Activated T-cell treated with anti-CD3 and anti-CD28 coated beads, Interleukin-2, amount 50 U/mL, for 1 hour (primary cell): ENCODE results near the gene ACAP2.

Experiments used
- DNase-seq: peaks from one replicate; pipeline ENCODE4 v3.0.0-alpha.2; 2020

Gene ACAP2

DNA sequence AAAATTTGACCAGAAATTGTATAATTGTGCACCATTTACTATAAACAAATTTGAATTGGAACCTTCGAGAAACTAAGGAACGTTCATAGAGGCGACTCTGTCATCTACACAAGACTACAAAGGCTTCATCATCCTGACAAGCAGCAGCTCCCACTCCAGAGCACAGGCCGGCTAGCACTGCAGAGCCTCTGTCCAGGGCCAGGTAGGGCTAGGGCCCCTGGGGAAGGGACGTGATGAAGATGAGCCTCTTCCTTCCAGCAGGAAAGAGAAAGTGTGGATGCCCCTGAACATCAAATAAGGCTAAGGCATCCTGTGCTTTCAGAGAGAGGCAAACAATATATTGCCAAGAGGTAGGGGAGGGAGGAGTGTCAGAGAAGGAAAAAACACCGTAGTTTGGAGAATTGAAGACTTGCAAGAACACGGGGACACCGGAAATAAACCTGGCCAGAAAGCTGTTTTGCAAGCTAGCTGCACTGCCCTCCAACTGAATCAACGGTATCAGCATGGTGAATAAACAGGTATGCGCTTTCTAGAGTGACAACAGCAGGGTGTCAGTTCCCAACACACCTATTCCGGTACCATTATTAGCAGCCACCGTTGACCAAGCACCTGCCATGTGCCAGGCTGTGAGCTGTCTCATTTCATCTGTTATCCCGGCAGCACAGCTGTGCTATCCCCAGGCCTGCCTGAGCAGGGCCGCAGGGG lies 184.2 kb downstream of the ACAP2 start:
- DNase-seq, result peak; percentile 46

DNA sequence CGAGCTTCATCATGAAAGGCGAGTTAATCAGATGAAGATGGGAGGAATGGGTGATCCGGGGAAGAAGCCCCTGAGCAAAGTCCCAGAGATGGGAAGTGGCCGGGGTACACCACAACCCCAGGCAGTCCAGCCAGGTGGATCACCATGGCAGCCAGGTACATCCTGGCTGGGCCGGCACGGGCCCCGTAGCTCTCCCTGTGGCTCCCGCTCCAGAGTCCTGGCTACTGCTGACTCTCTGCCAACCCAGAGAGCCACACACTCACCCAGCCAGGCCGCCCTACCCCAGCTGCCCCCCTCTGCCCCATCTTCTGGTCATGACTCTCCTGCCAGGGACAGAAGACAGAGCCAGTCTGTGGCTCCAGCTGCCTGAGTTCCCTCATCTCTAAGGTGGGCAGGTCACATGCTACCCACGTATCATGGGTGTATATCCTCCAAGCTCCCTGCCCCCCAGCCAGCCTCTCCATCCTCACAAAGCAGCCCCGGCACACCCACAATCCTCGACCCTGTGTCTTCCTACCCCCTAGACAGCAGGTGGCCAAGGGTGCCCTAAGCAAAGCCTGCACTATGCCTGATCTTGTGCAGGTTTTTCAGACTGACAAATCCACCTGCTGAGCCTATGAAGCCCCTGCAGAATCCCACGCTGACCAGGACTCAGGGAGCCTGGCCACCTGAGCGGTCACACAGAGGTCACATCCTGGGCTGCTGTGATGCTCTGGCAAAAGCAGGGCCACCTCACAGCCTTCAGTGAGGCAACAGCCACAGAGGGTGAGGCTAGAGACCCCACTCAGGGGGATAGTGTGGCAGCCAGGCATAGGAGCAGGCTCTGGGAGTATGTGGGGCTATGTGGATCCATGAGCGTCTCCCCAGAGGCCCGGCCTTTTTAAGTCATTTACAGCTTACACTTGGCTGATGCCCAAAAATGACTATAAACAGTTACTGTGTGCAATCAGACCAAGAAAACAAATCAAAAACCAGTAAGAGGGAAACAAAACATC lies 185.1 kb downstream of the ACAP2 start:
- DNase-seq, result no peak

DNA sequence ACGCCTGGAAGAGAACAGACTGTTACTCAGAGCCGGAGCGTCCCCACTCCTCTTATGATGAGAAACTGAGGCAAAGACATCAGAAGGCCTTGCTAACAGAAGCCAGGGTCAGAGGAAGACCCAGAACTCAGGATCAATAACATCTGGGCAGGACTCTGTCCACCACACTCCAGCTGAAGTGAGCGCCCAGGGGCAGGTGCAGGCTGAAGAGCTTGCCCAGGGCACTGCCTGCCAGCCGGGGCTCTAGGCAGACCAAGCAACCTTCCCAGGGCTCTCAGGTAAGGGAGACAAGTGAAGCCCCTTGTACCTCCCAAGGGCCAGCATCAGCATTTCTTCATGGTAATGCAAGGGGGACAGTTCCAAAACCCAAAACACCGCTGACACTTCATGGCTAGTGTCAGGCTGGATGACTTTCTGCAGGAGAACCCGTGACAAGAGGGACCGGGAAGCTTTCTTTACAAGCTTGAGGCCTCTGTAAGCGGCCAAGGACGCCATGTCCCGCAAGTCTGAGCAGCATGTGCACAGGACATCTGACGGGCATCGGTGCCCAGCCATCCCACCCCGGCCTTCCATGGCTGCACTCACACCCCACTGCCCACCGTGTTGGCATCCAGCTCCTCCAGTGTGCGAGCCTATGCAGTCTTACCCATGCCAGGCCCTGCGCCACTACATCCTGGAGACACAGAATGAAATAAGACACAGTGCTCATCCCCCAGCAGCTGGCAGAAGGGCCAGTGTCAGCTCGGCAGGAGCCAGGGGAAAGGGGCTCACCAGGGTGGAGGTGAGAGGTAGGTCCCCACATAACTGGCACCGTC lies 186.0 kb downstream of the ACAP2 start:
- DNase-seq, result no peak

DNA sequence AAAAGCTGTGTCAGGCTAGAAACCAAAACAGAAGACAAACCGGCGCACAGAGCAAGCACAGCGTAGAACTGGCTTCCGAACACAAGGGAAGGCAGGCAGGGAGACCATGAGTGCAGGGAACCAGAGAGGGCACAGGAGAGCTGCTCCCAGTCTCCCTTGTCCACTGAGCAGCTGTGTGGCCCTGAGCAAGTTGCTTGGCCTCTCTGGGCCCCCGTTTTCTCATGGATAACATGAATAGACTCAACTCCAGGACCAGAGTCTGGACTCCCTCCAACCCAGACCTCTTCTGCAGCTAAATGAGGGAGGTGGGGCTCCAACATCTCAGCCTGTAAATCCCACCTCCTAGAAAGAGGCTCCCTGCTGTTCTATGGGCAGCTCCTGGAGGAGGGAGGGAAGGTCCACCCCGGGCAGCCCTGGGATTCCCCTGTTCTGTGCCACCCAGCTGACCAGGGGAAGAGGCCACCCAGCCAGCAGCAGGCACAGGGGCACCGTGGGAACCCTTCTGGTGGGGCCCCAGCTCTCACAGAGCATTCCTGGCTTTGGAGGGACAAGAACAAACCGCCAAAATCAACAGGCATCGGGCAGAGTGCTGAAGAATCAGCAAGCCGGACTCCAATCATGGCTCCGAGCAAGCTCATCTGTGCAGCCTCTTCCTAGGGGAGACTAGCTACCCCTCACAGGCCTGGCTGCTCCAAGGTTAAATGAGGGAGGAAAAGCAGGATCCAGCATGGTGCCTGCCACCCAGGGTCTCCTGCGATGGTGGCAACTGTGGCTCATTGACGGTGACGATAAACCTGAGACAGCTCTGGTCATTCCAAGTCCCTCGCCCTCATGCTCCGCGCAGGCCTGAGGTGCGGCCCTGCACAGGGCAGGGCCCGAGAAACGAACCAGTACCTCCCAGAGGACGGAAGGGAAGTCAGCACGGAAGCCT lies 187.0 kb downstream of the ACAP2 start:
- DNase-seq, result no peak

DNA sequence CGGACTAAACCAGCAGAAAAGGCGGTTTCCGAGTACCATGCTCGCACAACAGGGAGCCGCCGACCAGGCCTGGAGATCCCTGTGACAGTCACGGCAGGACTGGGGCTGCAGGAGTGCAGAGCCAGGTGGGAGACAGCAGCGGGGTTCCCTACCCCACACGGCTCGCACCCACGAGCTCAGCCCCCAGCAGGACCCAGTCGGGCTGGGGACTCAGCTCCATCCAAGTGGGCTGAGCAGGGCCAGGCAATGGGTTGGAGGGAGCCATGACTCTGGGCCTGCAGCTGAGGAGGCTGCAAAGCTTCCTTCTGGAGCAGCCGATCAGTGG lies 187.7 kb downstream of the ACAP2 start:
- DNase-seq, result no peak

DNA sequence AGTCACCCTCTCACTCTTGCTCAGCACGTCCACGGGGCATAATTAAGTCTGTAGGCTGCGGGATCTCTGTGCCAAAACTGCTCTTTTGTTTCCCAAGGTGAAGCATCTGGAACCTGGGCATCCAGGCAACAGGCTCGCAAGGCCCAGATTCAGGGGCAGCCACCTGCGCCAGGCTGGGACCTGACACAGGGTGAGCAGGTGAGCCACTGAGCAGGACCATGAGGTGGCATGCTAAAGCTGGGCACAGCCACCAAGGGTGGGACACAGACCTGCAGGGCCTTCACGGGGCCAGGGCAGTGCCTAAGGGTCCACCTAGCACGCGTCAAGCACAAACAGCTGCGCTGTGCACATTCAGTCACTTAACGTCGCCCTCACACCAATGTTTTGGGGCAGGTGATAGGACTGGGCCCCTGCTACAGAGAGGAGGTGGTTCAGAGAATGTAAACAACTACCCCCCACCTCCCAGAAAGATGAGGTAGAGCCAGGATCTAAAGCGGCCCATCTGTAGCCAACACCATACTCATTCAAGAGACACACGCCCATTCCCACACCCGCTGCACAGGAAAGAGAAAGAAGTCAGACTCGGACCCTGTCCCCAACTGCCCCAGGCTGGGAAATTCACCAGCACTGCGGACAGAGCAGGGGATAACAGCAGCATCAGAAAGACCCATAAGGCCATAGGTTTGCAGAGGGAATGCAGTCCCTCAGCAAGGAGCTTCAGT lies 188.2 kb downstream of the ACAP2 start:
- DNase-seq, result no peak

DNA sequence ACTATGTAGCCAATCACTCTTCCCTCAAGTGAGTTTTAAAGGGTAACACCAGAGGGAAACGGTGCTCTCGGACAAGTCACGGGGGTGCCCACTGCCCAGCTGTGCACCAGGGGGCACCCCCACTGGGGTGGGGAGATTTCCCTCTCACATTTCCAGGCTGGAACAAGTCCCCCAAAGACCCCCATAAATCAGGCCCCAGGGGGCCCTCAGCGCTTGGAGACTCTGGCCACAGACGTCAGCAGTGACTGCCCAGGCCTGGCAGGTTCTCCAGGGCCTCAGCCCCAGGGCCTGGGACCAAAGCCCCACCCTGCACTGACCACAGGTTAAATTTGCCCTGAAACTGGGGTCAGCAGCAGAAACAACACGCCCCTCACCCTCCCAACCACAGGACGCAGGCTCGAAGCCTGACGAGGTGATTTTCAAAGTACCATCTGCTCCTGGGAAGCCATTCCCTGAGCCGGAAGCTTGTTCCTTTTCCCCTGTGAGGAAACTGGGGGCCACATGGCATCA lies 188.8 kb downstream of the ACAP2 start:
- DNase-seq, result no peak

DNA sequence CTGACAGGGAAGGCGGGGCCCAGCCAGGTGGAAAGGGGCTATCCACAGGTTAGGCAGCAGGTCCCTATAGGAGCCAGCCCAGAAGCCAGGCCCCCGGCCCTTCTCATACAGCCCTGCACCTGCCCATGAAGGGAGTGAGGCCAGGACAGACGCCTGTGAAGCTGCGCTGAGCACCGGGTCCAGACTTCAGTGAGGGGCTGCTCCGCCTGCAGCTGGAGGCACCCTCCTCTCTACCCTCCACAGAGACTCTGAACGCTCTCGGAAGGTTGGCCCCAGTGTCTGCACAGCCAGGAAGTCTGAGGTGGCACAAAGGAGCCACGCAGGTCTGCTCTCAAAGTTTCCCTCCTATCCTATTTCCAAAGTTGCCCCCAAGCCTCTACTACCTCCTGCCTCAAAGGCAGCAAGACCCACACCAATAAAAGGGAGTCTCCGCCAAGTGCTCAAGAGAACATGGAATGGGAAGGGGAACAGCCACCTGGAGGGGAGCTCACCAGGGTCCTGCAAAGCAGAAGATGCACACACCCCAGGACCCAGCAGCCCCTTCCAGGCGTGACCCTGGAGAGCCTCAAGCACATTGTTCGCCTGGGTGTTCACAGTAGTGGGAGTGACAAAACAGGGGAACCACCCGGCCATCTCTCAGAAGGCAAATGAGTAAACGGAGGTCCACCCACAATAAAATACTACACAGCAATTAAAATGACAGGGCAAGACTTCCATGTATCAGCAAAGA lies 191.3 kb downstream of the ACAP2 start:
- DNase-seq, result no peak

DNA sequence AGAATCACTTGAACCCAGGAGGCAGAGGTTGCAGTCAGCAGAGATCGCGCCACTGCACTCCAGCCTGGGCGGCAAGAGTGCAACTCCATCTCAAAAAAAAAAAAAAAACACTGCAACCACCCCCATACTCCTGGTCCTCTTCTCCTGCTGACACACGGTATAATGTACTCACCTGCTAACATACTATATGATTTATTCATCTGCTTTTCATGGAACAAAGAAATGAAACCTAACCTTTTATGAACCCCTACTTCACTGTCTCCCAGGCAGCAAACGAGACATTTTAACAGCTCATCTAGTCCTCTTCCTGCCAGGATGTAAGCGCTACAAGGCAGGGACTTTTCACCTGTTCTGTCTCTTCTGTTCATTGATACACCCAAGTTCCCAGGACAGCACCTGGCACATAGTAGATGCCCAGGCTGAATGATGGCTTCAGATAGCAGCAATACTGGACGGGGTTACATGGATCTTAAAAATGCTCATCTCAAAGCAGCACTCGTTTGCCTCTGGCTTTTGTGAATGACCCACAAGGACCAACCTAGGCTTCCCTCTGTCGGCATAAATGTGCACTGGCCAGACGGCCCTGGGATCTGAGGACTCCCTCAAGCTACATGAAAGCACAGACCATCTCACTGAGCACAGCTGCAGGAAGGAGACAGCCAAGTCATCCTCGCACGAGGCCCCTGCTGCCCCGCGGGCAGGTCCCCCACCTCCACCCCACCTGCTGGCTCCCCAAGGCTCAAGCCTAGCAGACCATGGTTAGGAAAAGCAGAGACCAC lies 192.2 kb downstream of the ACAP2 start:
- no peak for DNase-seq

DNA sequence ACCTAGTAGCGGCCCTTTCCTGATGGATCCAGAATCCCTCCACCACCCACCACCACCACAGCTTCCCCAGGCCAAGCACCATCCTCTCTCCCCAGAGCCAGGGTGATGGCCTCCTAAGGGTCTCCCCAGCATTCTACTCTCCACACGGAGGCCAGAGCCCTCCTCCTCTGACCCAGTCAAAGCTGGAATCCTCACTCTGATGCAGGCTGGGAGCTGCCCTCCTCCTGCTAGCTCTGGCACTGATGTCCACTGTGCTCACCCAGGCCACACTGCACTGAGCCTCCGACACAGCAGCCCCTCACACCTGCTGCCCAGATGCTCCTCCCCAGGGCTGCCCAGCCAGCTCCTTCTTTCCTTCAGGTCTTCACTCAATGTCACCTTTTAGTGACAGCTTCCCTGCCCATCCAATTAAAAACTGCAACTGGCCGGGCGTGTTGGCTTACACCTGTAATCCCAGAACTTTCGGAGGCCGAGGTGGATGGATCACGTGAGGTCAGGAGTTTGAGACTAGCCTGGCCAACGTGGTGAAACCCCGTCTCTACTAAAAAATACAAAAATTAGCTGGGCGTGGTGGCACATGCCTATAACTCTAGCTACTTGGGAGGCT lies 192.9 kb downstream of the ACAP2 start:
- DNase-seq, result no peak

DNA sequence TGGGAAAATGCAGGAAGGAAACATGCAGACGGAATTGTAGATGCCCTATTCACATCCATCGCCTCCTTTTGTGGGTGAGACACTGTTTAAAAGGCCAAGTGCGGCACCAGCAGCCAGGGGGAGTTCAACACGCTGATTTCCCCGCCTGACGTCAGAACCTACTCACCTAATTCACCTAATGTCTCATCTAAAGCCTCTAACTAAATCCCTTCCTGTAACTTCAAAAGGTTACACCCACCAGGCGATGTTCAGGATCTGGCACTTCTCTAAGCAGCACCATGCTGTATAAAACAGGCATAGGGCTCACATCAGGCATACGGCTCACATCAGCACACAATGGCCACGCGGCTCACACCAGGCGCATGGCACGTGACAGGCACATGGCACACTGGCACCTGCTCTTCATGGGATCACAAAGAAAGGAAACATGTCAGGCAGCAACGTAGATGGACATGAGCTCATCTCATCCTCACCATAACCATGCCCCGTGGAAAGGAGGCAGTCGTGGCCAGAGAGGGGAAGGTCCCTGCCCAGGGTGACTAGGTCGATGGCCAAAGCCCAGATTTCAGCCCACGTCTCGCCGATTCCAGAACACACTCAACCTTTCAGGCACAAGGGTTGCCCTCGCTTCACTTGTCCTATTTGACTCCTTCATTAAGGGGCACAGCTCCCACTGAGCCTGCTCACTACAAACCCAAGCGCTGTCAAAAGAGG lies 193.6 kb downstream of the ACAP2 start:
- DNase-seq, result no peak

DNA sequence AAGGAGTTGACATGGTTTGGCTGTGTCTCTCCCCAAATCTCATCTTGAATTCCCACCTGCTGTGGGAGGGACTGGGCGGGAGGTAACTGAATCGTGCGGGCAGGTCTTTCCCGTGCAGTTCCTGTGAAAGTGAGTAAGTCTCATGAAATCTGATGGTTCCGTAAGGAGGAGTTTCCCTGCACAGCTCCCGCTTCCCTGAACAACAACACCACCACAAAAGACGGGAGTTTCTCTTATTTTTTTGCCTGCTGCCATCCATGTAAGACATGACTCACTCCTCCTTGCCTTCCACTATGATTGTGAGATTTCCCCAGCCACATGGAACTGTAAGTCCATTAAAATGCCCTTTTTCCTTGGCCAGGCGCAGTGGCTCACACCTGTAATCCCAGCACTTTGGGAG lies 194.5 kb downstream of the ACAP2 start:
- DNase-seq, result no peak

DNA sequence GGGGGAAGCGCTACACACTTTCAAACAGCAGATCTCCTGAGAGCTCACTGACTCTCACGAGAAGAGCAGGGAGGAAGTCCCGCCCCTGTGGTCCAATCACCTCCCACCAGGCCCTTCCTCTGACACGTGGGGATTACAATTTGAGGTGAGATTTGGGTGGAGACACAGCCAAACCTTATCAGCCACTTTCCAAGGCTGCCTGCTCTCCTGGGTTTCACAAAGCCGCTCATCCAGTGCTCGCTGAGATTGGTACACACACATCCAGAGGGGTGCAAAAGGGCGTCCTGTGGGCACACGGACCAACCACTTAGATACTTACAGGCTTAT lies 195.0 kb downstream of the ACAP2 start:
- no peak for DNase-seq

DNA sequence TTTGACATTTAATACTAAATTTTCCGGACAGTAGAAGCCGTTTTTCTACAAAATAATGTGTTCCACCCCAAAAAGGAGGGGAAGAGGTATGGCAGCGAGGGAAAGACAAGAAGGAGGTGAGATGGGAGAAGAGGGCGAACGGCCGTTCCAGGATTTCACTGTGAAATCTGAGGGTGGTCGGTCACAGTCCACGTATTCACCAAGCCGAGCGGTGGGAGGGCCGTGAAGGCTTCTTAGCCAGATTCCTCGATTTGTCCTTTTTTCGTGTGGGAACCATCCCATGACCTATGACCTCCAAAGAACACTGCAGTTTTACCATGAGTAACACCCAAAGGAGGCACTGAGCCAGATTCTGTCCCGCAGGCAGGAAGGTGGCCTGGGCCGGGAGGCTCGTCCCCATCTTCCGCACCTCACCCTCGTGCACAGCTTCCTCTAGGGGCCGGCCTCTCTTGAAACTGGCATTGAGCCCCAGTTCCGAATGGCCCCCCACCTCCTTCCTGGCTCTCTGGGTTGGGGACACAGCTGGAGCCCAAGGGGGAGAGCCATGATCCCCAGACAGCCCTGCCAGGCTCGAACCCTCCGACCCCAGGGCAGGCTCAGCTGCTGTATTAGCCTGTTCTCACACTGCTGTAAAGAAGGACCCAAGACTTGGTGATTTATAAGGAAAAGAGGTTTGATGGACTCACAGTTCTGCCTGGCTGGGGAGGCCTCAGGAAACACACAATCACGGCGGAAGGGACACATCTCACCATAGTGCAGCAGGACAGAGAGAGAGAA lies 195.5 kb downstream of the ACAP2 start:
- DNase-seq, result no peak

DNA sequence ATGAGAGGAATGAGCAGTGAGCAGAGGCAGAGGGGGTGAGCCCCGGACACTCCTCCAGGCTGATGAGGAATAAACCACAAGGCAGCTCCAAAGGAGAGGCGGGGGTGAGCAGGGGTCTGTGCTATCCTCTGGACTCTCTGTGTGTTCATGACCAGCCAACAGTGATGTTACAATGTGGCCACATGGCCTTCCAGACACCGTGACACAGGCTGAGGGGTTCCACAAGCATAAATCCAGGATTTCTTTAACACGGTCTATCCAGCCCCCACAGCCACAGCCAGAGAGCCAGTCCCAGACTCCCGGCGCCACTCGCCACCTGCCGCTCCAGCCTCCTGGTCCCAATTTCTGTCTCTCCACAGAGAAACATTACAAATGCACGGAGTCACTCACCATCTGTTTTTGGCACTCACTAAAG lies 196.2 kb downstream of the ACAP2 start:
- no peak for DNase-seq

DNA sequence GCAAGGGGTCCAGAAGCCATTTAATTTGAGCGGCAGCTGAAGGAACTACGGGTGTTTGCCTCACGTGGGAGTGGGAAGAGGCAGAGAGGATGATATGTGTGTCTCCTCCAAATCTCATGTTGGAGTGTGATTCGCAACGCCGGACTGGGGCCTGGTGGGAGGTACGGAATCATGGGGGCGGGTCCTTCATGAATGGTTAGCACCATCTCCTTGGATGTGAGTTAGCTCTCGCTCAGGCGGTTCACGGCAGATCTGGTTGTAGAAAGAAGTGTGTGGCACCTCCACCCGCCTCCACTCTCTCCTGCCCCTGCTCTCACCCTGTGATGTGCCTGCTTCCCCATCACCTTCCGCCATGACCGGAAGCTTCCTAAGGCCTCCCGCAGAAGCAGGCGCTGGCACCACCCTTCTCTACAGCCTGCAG lies 197.3 kb downstream of the ACAP2 start:
- no peak for DNase-seq

DNA sequence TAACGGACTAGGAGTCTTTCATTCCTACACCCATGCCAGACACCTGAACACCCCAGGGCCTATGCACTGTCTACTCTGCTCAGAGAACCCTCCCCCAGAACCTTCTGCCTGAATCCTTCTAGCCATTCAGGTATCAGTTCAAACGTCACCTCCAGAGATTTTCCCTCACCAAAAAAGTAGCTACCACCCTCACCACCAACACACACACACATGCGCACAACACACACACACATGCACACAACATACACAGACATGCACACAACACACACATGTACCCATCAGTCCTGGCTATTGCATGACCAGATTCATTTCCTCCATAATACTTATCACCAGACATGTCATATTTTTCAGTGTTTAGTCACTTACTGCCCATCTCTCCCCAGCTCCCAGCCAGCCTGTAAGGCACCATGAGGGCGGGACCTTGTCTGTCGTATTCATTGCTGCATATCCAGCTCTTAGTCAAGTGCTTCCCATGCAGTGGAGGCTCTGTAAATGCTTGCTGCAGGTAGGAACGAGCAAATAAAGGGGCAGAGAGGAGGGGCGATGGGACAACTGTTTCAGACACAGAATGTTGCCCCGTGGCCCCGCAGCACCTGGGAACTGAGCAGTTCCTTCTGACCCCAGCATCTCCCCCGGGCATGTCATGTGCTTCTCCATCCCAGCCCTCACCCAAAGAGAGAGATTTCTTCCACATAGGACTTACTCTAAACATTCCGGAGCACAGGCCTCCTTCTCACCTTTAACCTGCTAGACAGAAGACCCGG lies 201.0 kb downstream of the ACAP2 start:
- DNase-seq, result no peak
